ENCODE results near the gene CHTOP.

GRCh38 chr1:153623101-153623500, 10.8 kb upstream of the CHTOP start:
- TF ChIP-seq CTCF (IDR thresholded peaks at IDR 0.05; ENCODE audit: low read length) (no peak), EZH2 (IDR thresholded peaks at IDR 0.05; ENCODE audit: borderline replicate concordance, low read length) (no peak)
